HEK293 (cell line): Measurements from ENCODE around the gene B4GALNT4.
"Not testable (repeated sequence)": the region's sequence is repeated elsewhere in the genome, so short reads cannot be mapped to it uniquely, and the experiment has no call there.

ENCODE experiments used
- CTCF ChIA-PET: fragments of 350-600 bp; formaldehyde crosslinking; extraction: SDS; loops from one replicate; lab custom pipeline; 2021; ENCODE audit warnings: antibody characterized with exemption; lab: Yijun Ruan, JAX
- POLR2A ChIA-PET: fragments of 300-600 bp; formaldehyde crosslinking; extraction: SDS; loops from one replicate; lab custom pipeline; 2020; ENCODE audit warnings: antibody characterized with exemption, inconsistent platforms; lab: Yijun Ruan, JAX
- H3K27ac ChIP-seq: fragments of 200-500 bp; sonication (Bioruptor generic); 2 replicates; pipeline ENCODE4 v1.5.1; 2014; ENCODE audit warnings: low read depth, low read length, control low read depth, inconsistent platforms; ENCODE audit errors: extremely low read depth
- H3K36me3 ChIP-seq, 2 experiments: fragments of 200-500 bp in 1 of 2; sonication (Bioruptor generic) in 1 of 2; 1 replicate in 1 of 2; 2 replicates in 1 of 2; pipeline ENCODE4 v1.5.1; 2014 to 2017; ENCODE audit warnings: inconsistent platforms in 2 of 2, low read length in 2 of 2; ENCODE audit not compliant: control insufficient read depth in 2 of 2, insufficient read depth in 1 of 2
- H3K4me1 ChIP-seq: fragments of 200-500 bp; sonication (Bioruptor generic); 2 replicates; pipeline ENCODE4 v1.5.1; 2014; ENCODE audit warnings: mild to moderate bottlenecking, low read length, inconsistent platforms; ENCODE audit not compliant: control insufficient read depth, insufficient read depth
- H3K4me3 ChIP-seq: 2 replicates; pipeline ENCODE4 v1.5.1; 2011; ENCODE audit warnings: low read depth, mild to moderate bottlenecking, control low read depth, low read length, moderate library complexity
- H3K9me3 ChIP-seq: fragments of 200-500 bp; sonication (Bioruptor generic); 2 replicates; pipeline ENCODE4 v1.5.1; 2014; ENCODE audit warnings: low read depth, low read length, inconsistent platforms; ENCODE audit not compliant: control insufficient read depth, insufficient read depth
- MYNN ChIP-seq: fragments of 450-650 bp; formaldehyde crosslinking; IDR thresholded peaks from 2 replicates; pipeline ENCODE4 v1.5.1; 2016; ENCODE audit warnings: missing biosample characterization, missing genetic modification characterization, borderline replicate concordance
- PRDM1 ChIP-seq: fragments of 450-650 bp; formaldehyde crosslinking; IDR thresholded peaks from 2 replicates; pipeline ENCODE4; 2016; ENCODE audit warnings: missing biosample characterization, missing genetic modification characterization
- REPIN1 ChIP-seq: fragments of 450-650 bp; formaldehyde crosslinking; IDR thresholded peaks from 2 replicates; pipeline ENCODE4 v1.5.1; 2017; ENCODE audit warnings: missing biosample characterization, missing genetic modification characterization, low read depth
- ZNF112 ChIP-seq: fragments of 450-650 bp; formaldehyde crosslinking; IDR thresholded peaks from 2 replicates; pipeline ENCODE4 v1.5.0; 2017; ENCODE audit warnings: missing biosample characterization, missing genetic modification characterization
- ZNF133 ChIP-seq: fragments of 450-650 bp; formaldehyde crosslinking; IDR thresholded peaks from 2 replicates; pipeline ENCODE4 v1.5.1; 2016; ENCODE audit warnings: missing biosample characterization, missing genetic modification characterization
- ZNF561 ChIP-seq: fragments of 450-650 bp; IDR thresholded peaks from 2 replicates; pipeline ENCODE4 v1.5.1; 2018; ENCODE audit warnings: missing biosample characterization, missing genetic modification characterization, borderline replicate concordance
- ZNF837 ChIP-seq: fragments of 450-650 bp; formaldehyde crosslinking; IDR thresholded peaks from 2 replicates; pipeline ENCODE4 v1.5.1; 2016; ENCODE audit warnings: missing biosample characterization, missing genetic modification characterization
- TF ChIP-seq, protein P1 (sequence below): fragments of 450-650 bp; formaldehyde crosslinking; optimal IDR thresholded peaks from 2 replicates; pipeline ENCODE3; 2016; ENCODE audit warnings: missing biosample characterization, mild to moderate bottlenecking, missing genetic modification characterization
- TF ChIP-seq, protein P2 (sequence below): fragments of 450-650 bp; formaldehyde crosslinking; IDR thresholded peaks from 2 replicates; pipeline ENCODE4 v1.5.1; 2016; ENCODE audit warnings: missing biosample characterization, missing genetic modification characterization
- TF ChIP-seq, protein P3 (sequence below): fragments of 450-650 bp; formaldehyde crosslinking; IDR thresholded peaks from 2 replicates; pipeline ENCODE4 v1.5.1; 2016; ENCODE audit warnings: missing biosample characterization, missing genetic modification characterization
- TF ChIP-seq, protein P4 (sequence below): fragments of 450-650 bp; formaldehyde crosslinking; IDR thresholded peaks from 2 replicates; pipeline ENCODE4 v1.5.1; 2016; ENCODE audit warnings: missing biosample characterization, missing genetic modification characterization, low read depth
- TF ChIP-seq, protein P5 (sequence below): fragments of 450-650 bp; formaldehyde crosslinking; IDR thresholded peaks from 2 replicates; pipeline ENCODE4 v1.5.1; 2016; ENCODE audit warnings: missing biosample characterization, missing genetic modification characterization
- TF ChIP-seq, protein P6 (sequence below): fragments of 450-650 bp; formaldehyde crosslinking; IDR thresholded peaks from 2 replicates; pipeline ENCODE4 v1.5.1; 2016; ENCODE audit warnings: missing biosample characterization, missing genetic modification characterization, borderline replicate concordance

Gene B4GALNT4

DNA sequence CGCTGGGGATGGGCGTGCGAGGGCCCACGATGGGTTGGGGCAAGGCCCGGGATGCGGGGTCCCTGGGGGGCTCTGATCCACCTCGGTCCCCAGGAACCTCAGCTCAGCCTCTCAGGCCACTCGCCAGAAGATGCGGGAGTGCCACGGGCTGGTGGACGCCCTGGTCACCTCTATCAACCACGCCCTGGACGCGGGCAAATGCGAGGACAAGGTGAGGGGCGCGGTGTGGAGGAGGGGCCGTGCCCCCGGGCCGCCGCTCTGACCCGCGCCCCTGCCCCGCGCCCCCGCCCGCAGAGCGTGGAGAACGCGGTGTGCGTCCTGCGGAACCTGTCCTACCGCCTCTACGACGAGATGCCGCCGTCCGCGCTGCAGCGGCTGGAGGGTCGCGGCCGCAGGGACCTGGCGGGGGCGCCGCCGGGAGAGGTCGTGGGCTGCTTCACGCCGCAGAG, 31.0 kb downstream of the B4GALNT4 start (continued):
- TF ChIP-seq PRDM1 (tag by site-specific recombination) (no peak), ZNF837 (tag by site-specific recombination) (no peak), ZNF133 (tag by site-specific recombination) (no peak)
- TF ChIP-seq, protein P1, sequence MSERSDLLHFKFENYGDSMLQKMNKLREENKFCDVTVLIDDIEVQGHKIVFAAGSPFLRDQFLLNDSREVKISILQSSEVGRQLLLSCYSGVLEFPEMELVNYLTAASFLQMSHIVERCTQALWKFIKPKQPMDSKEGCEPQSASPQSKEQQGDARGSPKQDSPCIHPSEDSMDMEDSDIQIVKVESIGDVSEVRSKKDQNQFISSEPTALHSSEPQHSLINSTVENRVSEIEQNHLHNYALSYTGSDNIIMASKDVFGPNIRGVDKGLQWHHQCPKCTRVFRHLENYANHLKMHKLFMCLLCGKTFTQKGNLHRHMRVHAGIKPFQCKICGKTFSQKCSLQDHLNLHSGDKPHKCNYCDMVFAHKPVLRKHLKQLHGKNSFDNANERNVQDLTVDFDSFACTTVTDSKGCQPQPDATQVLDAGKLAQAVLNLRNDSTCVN (tag by site-specific recombination), result no peak
- TF ChIP-seq, protein P2, sequence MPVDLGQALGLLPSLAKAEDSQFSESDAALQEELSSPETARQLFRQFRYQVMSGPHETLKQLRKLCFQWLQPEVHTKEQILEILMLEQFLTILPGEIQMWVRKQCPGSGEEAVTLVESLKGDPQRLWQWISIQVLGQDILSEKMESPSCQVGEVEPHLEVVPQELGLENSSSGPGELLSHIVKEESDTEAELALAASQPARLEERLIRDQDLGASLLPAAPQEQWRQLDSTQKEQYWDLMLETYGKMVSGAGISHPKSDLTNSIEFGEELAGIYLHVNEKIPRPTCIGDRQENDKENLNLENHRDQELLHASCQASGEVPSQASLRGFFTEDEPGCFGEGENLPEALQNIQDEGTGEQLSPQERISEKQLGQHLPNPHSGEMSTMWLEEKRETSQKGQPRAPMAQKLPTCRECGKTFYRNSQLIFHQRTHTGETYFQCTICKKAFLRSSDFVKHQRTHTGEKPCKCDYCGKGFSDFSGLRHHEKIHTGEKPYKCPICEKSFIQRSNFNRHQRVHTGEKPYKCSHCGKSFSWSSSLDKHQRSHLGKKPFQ (tag by site-specific recombination), result no peak
- TF ChIP-seq, protein P3, sequence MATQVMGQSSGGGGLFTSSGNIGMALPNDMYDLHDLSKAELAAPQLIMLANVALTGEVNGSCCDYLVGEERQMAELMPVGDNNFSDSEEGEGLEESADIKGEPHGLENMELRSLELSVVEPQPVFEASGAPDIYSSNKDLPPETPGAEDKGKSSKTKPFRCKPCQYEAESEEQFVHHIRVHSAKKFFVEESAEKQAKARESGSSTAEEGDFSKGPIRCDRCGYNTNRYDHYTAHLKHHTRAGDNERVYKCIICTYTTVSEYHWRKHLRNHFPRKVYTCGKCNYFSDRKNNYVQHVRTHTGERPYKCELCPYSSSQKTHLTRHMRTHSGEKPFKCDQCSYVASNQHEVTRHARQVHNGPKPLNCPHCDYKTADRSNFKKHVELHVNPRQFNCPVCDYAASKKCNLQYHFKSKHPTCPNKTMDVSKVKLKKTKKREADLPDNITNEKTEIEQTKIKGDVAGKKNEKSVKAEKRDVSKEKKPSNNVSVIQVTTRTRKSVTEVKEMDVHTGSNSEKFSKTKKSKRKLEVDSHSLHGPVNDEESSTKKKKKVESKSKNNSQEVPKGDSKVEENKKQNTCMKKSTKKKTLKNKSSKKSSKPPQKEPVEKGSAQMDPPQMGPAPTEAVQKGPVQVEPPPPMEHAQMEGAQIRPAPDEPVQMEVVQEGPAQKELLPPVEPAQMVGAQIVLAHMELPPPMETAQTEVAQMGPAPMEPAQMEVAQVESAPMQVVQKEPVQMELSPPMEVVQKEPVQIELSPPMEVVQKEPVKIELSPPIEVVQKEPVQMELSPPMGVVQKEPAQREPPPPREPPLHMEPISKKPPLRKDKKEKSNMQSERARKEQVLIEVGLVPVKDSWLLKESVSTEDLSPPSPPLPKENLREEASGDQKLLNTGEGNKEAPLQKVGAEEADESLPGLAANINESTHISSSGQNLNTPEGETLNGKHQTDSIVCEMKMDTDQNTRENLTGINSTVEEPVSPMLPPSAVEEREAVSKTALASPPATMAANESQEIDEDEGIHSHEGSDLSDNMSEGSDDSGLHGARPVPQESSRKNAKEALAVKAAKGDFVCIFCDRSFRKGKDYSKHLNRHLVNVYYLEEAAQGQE (tag by site-specific recombination), result no peak
- TF ChIP-seq, protein P4, sequence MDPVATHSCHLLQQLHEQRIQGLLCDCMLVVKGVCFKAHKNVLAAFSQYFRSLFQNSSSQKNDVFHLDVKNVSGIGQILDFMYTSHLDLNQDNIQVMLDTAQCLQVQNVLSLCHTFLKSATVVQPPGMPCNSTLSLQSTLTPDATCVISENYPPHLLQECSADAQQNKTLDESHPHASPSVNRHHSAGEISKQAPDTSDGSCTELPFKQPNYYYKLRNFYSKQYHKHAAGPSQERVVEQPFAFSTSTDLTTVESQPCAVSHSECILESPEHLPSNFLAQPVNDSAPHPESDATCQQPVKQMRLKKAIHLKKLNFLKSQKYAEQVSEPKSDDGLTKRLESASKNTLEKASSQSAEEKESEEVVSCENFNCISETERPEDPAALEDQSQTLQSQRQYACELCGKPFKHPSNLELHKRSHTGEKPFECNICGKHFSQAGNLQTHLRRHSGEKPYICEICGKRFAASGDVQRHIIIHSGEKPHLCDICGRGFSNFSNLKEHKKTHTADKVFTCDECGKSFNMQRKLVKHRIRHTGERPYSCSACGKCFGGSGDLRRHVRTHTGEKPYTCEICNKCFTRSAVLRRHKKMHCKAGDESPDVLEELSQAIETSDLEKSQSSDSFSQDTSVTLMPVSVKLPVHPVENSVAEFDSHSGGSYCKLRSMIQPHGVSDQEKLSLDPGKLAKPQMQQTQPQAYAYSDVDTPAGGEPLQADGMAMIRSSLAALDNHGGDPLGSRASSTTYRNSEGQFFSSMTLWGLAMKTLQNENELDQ (tag by site-specific recombination), result no peak

DNA sequence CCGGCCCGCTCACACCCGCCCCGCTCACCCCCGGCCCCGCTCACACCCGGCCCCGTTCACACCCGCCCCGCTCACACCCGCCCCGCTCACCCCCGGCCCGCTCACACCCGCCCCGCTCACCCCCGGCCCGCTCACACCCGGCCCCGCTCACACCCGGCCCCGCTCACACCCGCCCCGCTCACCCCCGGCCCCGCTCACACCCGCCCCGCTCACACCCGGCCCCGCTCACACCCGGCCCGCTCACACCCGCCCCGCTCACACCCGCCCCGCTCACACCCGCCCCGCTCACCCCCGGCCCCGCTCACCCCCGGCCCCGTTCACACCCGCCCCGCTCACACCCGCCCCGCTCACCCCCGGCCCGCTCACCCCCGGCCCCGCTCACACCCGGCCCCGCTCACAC, 31.9 kb downstream of the B4GALNT4 start:
- CTCF ChIA-PET, H3K4me3 ChIP-seq, H3K4me1 ChIP-seq, POLR2A ChIA-PET, H3K27ac ChIP-seq, H3K9me3 ChIP-seq: not testable (repeated sequence)
- peaks cover 0 to 53% of the 10 kb centered on the region in 2 experiments; a peak in 1 of 3 replicates for H3K36me3 ChIP-seq

DNA sequence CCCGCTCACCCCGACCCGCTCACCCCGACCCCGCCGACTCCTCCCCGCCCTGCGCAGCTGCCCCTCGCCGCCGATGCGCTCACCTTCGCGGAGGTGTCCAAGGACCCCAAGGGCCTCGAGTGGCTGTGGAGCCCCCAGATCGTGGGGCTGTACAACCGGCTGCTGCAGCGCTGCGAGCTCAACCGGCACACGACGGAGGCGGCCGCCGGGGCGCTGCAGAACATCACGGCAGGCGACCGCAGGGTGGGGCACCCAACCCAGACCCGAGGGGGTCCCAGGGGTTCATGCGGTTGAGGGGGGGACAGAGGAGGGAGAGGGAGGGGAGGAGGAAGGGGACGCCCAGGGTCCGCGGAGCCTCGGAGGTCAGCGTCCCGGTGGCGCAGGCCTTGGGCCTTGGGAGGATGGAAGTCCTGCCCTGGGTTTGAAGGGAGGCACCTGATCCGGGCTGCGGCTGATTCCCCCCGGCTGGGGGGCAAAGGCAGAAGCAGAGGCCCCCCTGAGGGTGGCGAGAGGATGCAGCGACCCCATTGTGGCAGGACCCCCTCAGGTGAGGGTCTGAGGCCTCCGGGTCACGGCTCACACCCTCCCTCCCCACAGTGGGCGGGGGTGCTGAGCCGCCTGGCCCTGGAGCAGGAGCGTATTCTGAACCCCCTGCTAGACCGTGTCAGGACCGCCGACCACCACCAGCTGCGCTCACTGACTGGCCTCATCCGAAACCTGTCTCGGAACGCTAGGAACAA, 33.9 kb downstream of the B4GALNT4 start:
- Histone ChIP-seq H3K27ac (no peak overlapping the region), H3K9me3 (no peaks in the 10 kb centered on the region), H3K36me3 (peaks cover 0 to 33% of the 10 kb centered on the region in 2 experiments; a peak in 1 of 3 replicates), H3K4me3 (no peak overlapping the region), H3K4me1 (no peaks in the 10 kb centered on the region)
- ChIA-PET CTCF (no interaction called here), POLR2A (interaction anchor here (0.6 kb wide), 1 partner anchor 100 kb away, joined by 6 read pairs; no protein-coding TSS in a partner anchor)
- TF ChIP-seq, protein P5, sequence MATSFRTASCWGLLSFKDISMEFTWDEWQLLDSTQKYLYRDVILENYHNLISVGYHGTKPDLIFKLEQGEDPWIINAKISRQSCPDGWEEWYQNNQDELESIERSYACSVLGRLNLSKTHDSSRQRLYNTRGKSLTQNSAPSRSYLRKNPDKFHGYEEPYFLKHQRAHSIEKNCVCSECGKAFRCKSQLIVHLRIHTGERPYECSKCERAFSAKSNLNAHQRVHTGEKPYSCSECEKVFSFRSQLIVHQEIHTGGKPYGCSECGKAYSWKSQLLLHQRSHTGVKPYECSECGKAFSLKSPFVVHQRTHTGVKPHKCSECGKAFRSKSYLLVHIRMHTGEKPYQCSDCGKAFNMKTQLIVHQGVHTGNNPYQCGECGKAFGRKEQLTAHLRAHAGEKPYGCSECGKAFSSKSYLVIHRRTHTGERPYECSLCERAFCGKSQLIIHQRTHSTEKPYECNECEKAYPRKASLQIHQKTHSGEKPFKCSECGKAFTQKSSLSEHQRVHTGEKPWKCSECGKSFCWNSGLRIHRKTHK, result no peak
- TF ChIP-seq ZNF561 (tag by site-specific recombination) (no peak), REPIN1 (tag by site-specific recombination) (no peak), MYNN (no peak), ZNF112 (tag by site-specific recombination) (no peak)
- TF ChIP-seq, protein P6, sequence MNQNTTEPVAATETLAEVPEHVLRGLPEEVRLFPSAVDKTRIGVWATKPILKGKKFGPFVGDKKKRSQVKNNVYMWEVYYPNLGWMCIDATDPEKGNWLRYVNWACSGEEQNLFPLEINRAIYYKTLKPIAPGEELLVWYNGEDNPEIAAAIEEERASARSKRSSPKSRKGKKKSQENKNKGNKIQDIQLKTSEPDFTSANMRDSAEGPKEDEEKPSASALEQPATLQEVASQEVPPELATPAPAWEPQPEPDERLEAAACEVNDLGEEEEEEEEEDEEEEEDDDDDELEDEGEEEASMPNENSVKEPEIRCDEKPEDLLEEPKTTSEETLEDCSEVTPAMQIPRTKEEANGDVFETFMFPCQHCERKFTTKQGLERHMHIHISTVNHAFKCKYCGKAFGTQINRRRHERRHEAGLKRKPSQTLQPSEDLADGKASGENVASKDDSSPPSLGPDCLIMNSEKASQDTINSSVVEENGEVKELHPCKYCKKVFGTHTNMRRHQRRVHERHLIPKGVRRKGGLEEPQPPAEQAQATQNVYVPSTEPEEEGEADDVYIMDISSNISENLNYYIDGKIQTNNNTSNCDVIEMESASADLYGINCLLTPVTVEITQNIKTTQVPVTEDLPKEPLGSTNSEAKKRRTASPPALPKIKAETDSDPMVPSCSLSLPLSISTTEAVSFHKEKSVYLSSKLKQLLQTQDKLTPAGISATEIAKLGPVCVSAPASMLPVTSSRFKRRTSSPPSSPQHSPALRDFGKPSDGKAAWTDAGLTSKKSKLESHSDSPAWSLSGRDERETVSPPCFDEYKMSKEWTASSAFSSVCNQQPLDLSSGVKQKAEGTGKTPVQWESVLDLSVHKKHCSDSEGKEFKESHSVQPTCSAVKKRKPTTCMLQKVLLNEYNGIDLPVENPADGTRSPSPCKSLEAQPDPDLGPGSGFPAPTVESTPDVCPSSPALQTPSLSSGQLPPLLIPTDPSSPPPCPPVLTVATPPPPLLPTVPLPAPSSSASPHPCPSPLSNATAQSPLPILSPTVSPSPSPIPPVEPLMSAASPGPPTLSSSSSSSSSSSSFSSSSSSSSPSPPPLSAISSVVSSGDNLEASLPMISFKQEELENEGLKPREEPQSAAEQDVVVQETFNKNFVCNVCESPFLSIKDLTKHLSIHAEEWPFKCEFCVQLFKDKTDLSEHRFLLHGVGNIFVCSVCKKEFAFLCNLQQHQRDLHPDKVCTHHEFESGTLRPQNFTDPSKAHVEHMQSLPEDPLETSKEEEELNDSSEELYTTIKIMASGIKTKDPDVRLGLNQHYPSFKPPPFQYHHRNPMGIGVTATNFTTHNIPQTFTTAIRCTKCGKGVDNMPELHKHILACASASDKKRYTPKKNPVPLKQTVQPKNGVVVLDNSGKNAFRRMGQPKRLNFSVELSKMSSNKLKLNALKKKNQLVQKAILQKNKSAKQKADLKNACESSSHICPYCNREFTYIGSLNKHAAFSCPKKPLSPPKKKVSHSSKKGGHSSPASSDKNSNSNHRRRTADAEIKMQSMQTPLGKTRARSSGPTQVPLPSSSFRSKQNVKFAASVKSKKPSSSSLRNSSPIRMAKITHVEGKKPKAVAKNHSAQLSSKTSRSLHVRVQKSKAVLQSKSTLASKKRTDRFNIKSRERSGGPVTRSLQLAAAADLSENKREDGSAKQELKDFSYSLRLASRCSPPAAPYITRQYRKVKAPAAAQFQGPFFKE, result no peak
